HG02759 (cell line): ENCODE results near the gene ANKRD60.

ENCODE experiments used
- ATAC-seq: cut with Tn5 transposase; IDR thresholded peaks from one replicate; pipeline ENCODE4 v1.9.1; 2021; ENCODE audit warnings: mild to moderate bottlenecking, moderate library complexity; ENCODE audit not compliant: unreplicated experiment

The ANKRD60 gene

DNA sequence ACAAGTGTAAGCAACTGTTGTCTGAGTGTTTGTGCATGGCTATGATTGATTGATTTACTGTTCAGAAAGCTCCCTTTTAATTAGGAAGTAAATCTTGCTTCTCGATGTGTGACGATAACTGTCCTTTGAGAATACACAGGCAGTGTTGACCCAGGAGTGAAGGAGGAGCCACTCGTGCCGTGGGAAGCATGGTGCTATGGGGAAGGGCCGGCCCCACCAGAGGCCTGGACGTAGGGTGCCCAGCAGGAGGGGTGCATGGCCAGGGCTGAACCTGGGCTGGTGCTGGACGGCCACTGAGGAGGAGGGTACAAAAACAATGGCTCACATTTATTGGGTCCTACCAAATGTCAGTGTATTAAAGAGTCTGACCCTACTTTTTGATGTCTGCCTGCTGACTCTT lies 60.7 kb downstream of the ANKRD60 start:
- no peak for ATAC-seq
